ENCODE data around the gene LINC00632. TPM values are rescaled to one million over a fixed set of nuclear protein-coding genes. Genes with fewer than 3 reads are reported as not detected.

The LINC00632 gene
- total RNA-seq, 4 donors from 2014 or later: 16.7 to 74.6 (median 32.6) TPM

GRCh38 chrX:140725500-140725899 lies 15.9 kb downstream of the LINC00632 start:
- intact Hi-C loops (cut with DNase I): no loop called here
- H3K4me3 ChIP-seq (replicated peaks in 1 of 3): no peak overlapping the region
- DNase-seq: no peak
- no peaks in the 10 kb centered on the region for H3K36me3 ChIP-seq
- H3K27me3 ChIP-seq: no peaks in the 10 kb centered on the region
- no peak for TF ChIP-seq POLR2A (IDR thresholded peaks at IDR 0.05)
- TF ChIP-seq, protein P1, sequence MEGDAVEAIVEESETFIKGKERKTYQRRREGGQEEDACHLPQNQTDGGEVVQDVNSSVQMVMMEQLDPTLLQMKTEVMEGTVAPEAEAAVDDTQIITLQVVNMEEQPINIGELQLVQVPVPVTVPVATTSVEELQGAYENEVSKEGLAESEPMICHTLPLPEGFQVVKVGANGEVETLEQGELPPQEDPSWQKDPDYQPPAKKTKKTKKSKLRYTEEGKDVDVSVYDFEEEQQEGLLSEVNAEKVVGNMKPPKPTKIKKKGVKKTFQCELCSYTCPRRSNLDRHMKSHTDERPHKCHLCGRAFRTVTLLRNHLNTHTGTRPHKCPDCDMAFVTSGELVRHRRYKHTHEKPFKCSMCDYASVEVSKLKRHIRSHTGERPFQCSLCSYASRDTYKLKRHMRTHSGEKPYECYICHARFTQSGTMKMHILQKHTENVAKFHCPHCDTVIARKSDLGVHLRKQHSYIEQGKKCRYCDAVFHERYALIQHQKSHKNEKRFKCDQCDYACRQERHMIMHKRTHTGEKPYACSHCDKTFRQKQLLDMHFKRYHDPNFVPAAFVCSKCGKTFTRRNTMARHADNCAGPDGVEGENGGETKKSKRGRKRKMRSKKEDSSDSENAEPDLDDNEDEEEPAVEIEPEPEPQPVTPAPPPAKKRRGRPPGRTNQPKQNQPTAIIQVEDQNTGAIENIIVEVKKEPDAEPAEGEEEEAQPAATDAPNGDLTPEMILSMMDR (IDR thresholded peaks at IDR 0.05): no peak
- H3K27ac ChIP-seq: no peak overlapping the region
- H3K4me1 ChIP-seq: no peaks in the 10 kb centered on the region
- no peaks in the 10 kb centered on the region for H3K9me3 ChIP-seq
- 96 to 98% methylated on average over 4 of the region's 4 CpGs for WGBS, 2 donors

DNA sequence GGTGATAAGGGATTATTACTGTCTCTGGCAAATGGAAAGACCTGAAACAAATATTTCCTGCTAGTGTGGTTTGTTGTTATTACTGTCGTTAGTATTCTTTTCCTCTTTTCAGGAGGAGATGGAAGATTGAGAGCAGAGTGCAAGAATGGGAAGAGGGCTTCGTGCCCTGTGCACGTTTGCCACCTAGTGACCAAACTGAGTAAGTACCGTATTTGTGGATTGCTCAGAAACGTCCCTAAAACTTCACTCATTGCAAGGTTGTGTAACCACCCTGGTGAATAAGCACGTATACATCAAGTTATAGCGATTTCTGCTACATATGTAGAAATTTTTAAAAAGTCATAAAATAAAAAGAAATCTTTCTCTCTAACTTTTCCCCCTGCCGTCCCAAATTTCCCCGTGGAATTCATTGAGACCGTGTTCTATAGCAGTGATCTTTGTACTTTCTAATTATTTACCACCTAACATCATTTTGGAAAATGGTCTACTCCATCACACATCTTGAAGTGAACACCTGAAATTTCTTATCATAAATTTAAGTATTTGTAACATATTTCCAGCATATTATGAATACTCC lies 24.3 kb downstream of the LINC00632 start:
- TF ChIP-seq, protein P1 (IDR thresholded peaks at IDR 0.05): peak; percentile 25 to 69 (median 55)
- no peak for TF ChIP-seq POLR2A (IDR thresholded peaks at IDR 0.05)
- intact Hi-C loops (cut with DNase I): no loop called here
- H3K27me3 ChIP-seq: no peaks in the 10 kb centered on the region
- no peaks in the 10 kb centered on the region for H3K4me1 ChIP-seq
- H3K27ac ChIP-seq: no peak overlapping the region
- no peaks in the 10 kb centered on the region for H3K9me3 ChIP-seq
- H3K36me3 ChIP-seq: no peaks in the 10 kb centered on the region
- DNase-seq: peak; percentile 1 to 3
- 24 to 27% methylated on average over 10 of the region's 10 CpGs for WGBS, 2 donors
- H3K4me3 ChIP-seq (replicated peaks in 1 of 3): no peak overlapping the region

DNA sequence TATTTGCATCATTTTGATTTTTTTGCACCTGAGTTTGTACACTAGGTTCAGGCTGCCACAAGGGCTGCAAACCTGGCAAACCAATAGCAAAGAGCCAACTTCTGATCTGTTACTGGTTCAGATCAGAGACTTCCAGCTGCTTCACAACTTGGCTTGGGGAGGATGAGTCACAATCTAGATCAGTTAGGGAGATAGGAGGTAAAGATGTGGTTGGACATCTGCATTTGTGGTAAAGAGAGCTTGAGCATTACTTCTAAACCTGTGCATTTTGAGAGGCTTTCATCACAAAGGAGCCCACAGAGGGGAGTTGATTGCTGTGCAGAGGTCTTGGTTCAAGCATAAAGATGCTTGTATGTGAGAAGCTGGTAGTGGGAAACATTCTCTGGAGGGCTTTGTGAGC lies 34.5 kb downstream of the LINC00632 start:
- TF ChIP-seq POLR2A (IDR thresholded peaks at IDR 0.05): no peak
- TF ChIP-seq, protein P1 (IDR thresholded peaks at IDR 0.05): no peak
- Histone ChIP-seq H3K27ac (no peak overlapping the region), H3K4me1 (no peaks in the 10 kb centered on the region), H3K9me3 (no peaks in the 10 kb centered on the region), H3K36me3 (no peaks in the 10 kb centered on the region), H3K27me3 (no peaks in the 10 kb centered on the region), H3K4me3 (replicated peaks in 1 of 3) (no peak overlapping the region)
- no peak for DNase-seq
- intact Hi-C loops (cut with DNase I): no loop called here

- Histone ChIP-seq H3K9me3 (no peaks in the 10 kb centered on the region), H3K36me3 (no peaks in the 10 kb centered on the region), H3K4me3 (replicated peaks in 1 of 3) (no peak overlapping the region), H3K27ac (no peak overlapping the region), H3K27me3 (no peaks in the 10 kb centered on the region), H3K4me1 (no peaks in the 10 kb centered on the region)
- intact Hi-C loops (cut with DNase I): no loop called here
- TF ChIP-seq, protein P1 (IDR thresholded peaks at IDR 0.05): no peak
- no peak for TF ChIP-seq POLR2A (IDR thresholded peaks at IDR 0.05)
- 65 to 82% methylated on average over 6 of the region's 6 CpGs for WGBS, 2 donors
- DNase-seq: no peak
These were observed 47.4 kb downstream of the LINC00632 start for GRCh38 chrX:140756941-140757340.

- 4 to 5% methylated on average over 7 of the region's 7 CpGs for WGBS, 2 donors
- DNase-seq: peak; percentile 26 to 31
- TF ChIP-seq POLR2A (IDR thresholded peaks at IDR 0.05): no peak
- TF ChIP-seq, protein P1 (IDR thresholded peaks at IDR 0.05): peak in 4 of 6 experiments; percentile 35 to 72 (median 62)
- peaks cover 0 to 5% of the 10 kb centered on the region in 2 donors for H3K4me1 ChIP-seq
- H3K27me3 ChIP-seq: no peaks in the 10 kb centered on the region
- H3K27ac ChIP-seq: no peak overlapping the region
- intact Hi-C loops (cut with DNase I): no loop called here
- no peaks in the 10 kb centered on the region for H3K36me3 ChIP-seq
- no peak overlapping the region for H3K4me3 ChIP-seq (replicated peaks in 1 of 3)
- H3K9me3 ChIP-seq: no peaks in the 10 kb centered on the region
These were observed 52.5 kb downstream of the LINC00632 start for GRCh38 chrX:140762061-140762460.

Measured in thyroid gland (tissue), 4 donors.